Central memory CD8-positive, alpha-beta T cell (primary cell): Measurements from ENCODE around the gene GLYATL1B.

ENCODE experiments used
- ATAC-seq: fragments of 150-1000 bp; cut with Tn5 transposase; replicated peaks from 2 replicates; pipeline ENCODE4 v1.10.0; 2022; ENCODE audit warnings: mild to moderate bottlenecking, moderate FRiP score, moderate number of reproducible peaks; ENCODE audit not compliant: poor library complexity, severe bottlenecking; ENCODE audit errors: extremely low read depth
- DNase-seq, 2 donors: peaks; one replicate each; pipeline ENCODE4 v3.0.0; 2021; ENCODE audit warnings: low spot score in 2 of 2
- H3K27ac Mint-ChIP-seq: one replicate; pipeline ENCODE4 v1.8.0; 2022; ENCODE audit warnings: low read depth, mild to moderate bottlenecking, moderate library complexity, mixed read lengths
- H3K27me3 Mint-ChIP-seq: one replicate; pipeline ENCODE4 v1.8.0; 2022; ENCODE audit warnings: mixed read lengths
- H3K36me3 Mint-ChIP-seq: one replicate; pipeline ENCODE4 v1.8.0; 2022; ENCODE audit warnings: mild to moderate bottlenecking, moderate library complexity, mixed read lengths; ENCODE audit not compliant: insufficient read depth
- H3K4me1 Mint-ChIP-seq: one replicate; pipeline ENCODE4 v1.8.0; 2022; ENCODE audit warnings: mixed read lengths
- H3K4me3 Mint-ChIP-seq: one replicate; pipeline ENCODE4 v1.8.0; 2022; ENCODE audit warnings: mild to moderate bottlenecking, moderate library complexity, mixed read lengths
- H3K9me3 Mint-ChIP-seq: one replicate; pipeline ENCODE4 v1.8.0; 2022; ENCODE audit warnings: mixed read lengths

Gene GLYATL1B

GRCh38 chr11:59141673-59142460 is 55.8 kb downstream of the GLYATL1B start:
- no peaks in the 10 kb centered on the region for H3K9me3 Mint-ChIP-seq
- H3K36me3 Mint-ChIP-seq, result peaks cover 22% of the 10 kb centered on the region
- ATAC-seq (no peak), DNase-seq (no peak)
- no peaks in the 10 kb centered on the region for H3K27me3 Mint-ChIP-seq
- peak overlapping the region; percentile 92 for H3K27ac Mint-ChIP-seq
- H3K4me3 Mint-ChIP-seq, result peak overlapping the region; percentile 95
- peaks cover 59% of the 10 kb centered on the region for H3K4me1 Mint-ChIP-seq

- H3K27me3 Mint-ChIP-seq, result no peaks in the 10 kb centered on the region
- ATAC-seq (peak; percentile 88), DNase-seq (peak; percentile 71 to 76)
- H3K4me3 Mint-ChIP-seq, result peak within 1 kb of the TSS; percentile 95
- peak within 1 kb of the TSS; percentile 92 for H3K27ac Mint-ChIP-seq
- peaks cover 20% of the 10 kb centered on the region for H3K36me3 Mint-ChIP-seq
- H3K4me1 Mint-ChIP-seq, result peaks cover 68% of the 10 kb centered on the region
- H3K9me3 Mint-ChIP-seq, result no peaks in the 10 kb centered on the region
These were observed 56.7 kb downstream of the GLYATL1B start, which contains the start of gene FAM111A for GRCh38 chr11:59142530-59143507. FAM111A (plus strand) TSS chr11:59142856; CDS start chr11:59148873, 6,017 bp downstream.

- DNase-seq (no peak), ATAC-seq (no peak)
- Mint-ChIP-seq H3K4me1 (peaks cover 68% of the 10 kb centered on the region), H3K9me3 (no peaks in the 10 kb centered on the region), H3K27ac (peak overlapping the region; percentile 92), H3K36me3 (peaks cover 22% of the 10 kb centered on the region), H3K27me3 (no peaks in the 10 kb centered on the region), H3K4me3 (peak overlapping the region; percentile 95)
These were observed 58.0 kb downstream of the GLYATL1B start for GRCh38 chr11:59144096-59144495.
